GM18498 (cell line): ENCODE results near the gene PTPRN2.

ENCODE experiments used
- ATAC-seq: cut with Tn5 transposase; IDR thresholded peaks from one replicate; pipeline ENCODE4 v1.9.1; 2021; ENCODE audit warnings: mild to moderate bottlenecking, moderate library complexity; ENCODE audit not compliant: unreplicated experiment

PTPRN2 gene

GRCh38 chr7:157839226-157839625 is 748.4 kb downstream of the PTPRN2 start:
- no peak for ATAC-seq

GRCh38 chr7:157837561-157837960 is 750.1 kb downstream of the PTPRN2 start:
- no peak for ATAC-seq

- no peak for ATAC-seq
Measured at GRCh38 chr7:157837047-157837446, 750.6 kb downstream of the PTPRN2 start.

- no peak for ATAC-seq
Measured at GRCh38 chr7:157834501-157835163, 753.0 kb downstream of the PTPRN2 start.

- no peak for ATAC-seq
Measured at GRCh38 chr7:157832866-157833607, 754.6 kb downstream of the PTPRN2 start.

- ATAC-seq, result no peak
Measured at GRCh38 chr7:157832421-157832820, 755.2 kb downstream of the PTPRN2 start.

GRCh38 chr7:157832006-157832405 is 755.6 kb downstream of the PTPRN2 start:
- ATAC-seq, result no peak

- ATAC-seq, result no peak
Measured at GRCh38 chr7:157831143-157831905, 756.3 kb downstream of the PTPRN2 start.

GRCh38 chr7:157830331-157830730 is 757.3 kb downstream of the PTPRN2 start:
- ATAC-seq, result no peak

GRCh38 chr7:157829491-157829890 is 758.1 kb downstream of the PTPRN2 start:
- no peak for ATAC-seq

GRCh38 chr7:157828881-157829280 is 758.7 kb downstream of the PTPRN2 start:
- ATAC-seq, result no peak

GRCh38 chr7:157828190-157828589 is 759.4 kb downstream of the PTPRN2 start:
- ATAC-seq, result no peak

- no peak for ATAC-seq
Measured at GRCh38 chr7:157827863-157828160, 759.8 kb downstream of the PTPRN2 start.

GRCh38 chr7:157827045-157827862 is 760.4 kb downstream of the PTPRN2 start:
- ATAC-seq, result no peak

- ATAC-seq, result no peak
Measured at GRCh38 chr7:157826566-157826965, 761.1 kb downstream of the PTPRN2 start.

GRCh38 chr7:157825325-157825724 is 762.3 kb downstream of the PTPRN2 start:
- no peak for ATAC-seq

- ATAC-seq, result no peak
Measured at GRCh38 chr7:157824819-157825121, 762.9 kb downstream of the PTPRN2 start.

GRCh38 chr7:157824011-157824818 is 763.4 kb downstream of the PTPRN2 start:
- ATAC-seq, result no peak

GRCh38 chr7:157822688-157823031 is 765.0 kb downstream of the PTPRN2 start:
- no peak for ATAC-seq

GRCh38 chr7:157821959-157822687 is 765.5 kb downstream of the PTPRN2 start:
- no peak for ATAC-seq
